ENCODE results near the gene LRRC41. TPM values are rescaled to one million over a fixed set of nuclear protein-coding genes. Genes with fewer than 3 reads are reported as not detected.
A peak's percentile ranks its signal among the peaks of the same experiment; 100 is the strongest.

LRRC41 gene
- total and polyA plus RNA-seq, 2 donors (not counting 1 experiment from before 2014, with no cell fraction given): 55.3 to 89.0 TPM

GRCh38 chr1:46317323-46317722 lies 13.9 kb upstream of the LRRC41 start:
- TF ChIP-seq EZH2 (IDR thresholded peaks at IDR 0.05; ENCODE audit: low read length, missing control alignments) (no peak), CTCF (conservative IDR thresholded peaks at IDR 0.05 in 1 of 2, IDR thresholded peaks at IDR 0.05 in 1 of 2; ENCODE audit: low read depth in 1 of 2, low read length in 2 of 2) (no peak)
- no peaks in the 10 kb centered on the region for H3K27me3 ChIP-seq (ENCODE audit: control insufficient read depth, insufficient read depth, low read length)
- no peaks in the 10 kb centered on the region for H3K9me3 ChIP-seq (ENCODE audit: control insufficient read depth, insufficient read depth, low read depth, low read length)
- H3K4me1 ChIP-seq (ENCODE audit: control insufficient read depth, extremely low read depth, insufficient read depth, low read length): no peaks in the 10 kb centered on the region
- no peak overlapping the region for H3K4me2 ChIP-seq (ENCODE audit: extremely low read depth, insufficient read depth, low read length)
- no peak for DNase-seq (ENCODE audit: low read depth in 2 of 2)
- peaks cover 3% of the 10 kb centered on the region for H3K36me3 ChIP-seq (ENCODE audit: control insufficient read depth, insufficient read depth, low read length)
- H4K20me1 ChIP-seq (ENCODE audit: control insufficient read depth, extremely low read depth, insufficient read depth, low read length): no peaks in the 10 kb centered on the region
- H3K79me2 ChIP-seq (ENCODE audit: control insufficient read depth, insufficient read depth, low read length): no peaks in the 10 kb centered on the region
- H3K9ac ChIP-seq (ENCODE audit: insufficient read depth, low read length): no peak overlapping the region
- H3K4me3 ChIP-seq (replicated peaks in 1 of 4; ENCODE audit: control extremely low read depth in 1 of 4, insufficient read depth in 1 of 4, low read depth in 3 of 4, low read length in 4 of 4): no peak overlapping the region
- no peak overlapping the region for H3K27ac ChIP-seq (ENCODE audit: insufficient read depth, low read length)
- no peak overlapping the region for H2AFZ ChIP-seq (ENCODE audit: low read length)

DNA sequence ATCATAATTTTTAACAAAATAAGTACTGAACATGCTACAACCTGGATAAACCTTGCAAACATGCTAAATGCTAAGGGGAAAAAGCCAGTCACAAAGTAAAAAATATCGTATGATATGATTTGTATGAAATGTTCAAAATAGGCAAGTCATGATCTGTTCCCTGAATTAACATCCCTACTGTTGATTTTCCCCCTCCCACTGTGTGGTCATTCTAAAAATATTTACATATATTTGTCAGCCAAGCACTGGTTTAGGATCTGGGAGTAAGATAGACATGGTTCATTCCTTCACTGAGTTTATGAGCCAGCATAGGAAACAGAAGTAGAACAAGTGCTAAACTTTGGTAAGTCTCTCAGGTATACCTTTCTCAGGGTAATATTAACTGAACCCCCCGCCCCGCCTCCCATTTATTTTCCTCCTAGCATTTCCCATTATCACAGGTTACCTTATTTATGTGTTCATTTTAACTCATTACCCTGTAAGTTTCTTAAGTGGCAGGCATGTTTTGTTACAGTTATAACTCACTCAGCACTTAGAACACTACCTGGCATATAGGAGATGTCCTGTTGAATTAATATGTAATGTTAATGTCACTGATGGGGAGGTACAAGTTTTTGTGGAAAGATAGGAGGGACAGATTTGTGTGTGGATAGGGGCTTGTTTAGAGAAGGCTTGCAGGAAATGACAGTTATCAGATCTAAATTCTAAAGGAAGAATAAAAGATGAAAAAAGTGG lies 12.4 kb upstream of the LRRC41 start:
- Histone ChIP-seq H4K20me1 (ENCODE audit: control insufficient read depth, extremely low read depth, insufficient read depth, low read length) (no peaks in the 10 kb centered on the region), H3K4me2 (ENCODE audit: extremely low read depth, insufficient read depth, low read length) (no peak overlapping the region), H2AFZ (ENCODE audit: low read length) (no peak overlapping the region), H3K36me3 (ENCODE audit: control insufficient read depth, insufficient read depth, low read length) (peaks cover 4% of the 10 kb centered on the region), H3K4me1 (ENCODE audit: control insufficient read depth, extremely low read depth, insufficient read depth, low read length) (no peaks in the 10 kb centered on the region), H3K4me3 (replicated peaks in 1 of 4; ENCODE audit: control extremely low read depth in 1 of 4, insufficient read depth in 1 of 4, low read depth in 3 of 4, low read length in 4 of 4) (no peak overlapping the region), H3K9ac (ENCODE audit: insufficient read depth, low read length) (no peak overlapping the region), H3K9me3 (ENCODE audit: control insufficient read depth, insufficient read depth, low read depth, low read length) (no peaks in the 10 kb centered on the region), H3K27me3 (ENCODE audit: control insufficient read depth, insufficient read depth, low read length) (no peaks in the 10 kb centered on the region), H3K27ac (ENCODE audit: insufficient read depth, low read length) (no peak overlapping the region), H3K79me2 (ENCODE audit: control insufficient read depth, insufficient read depth, low read length) (no peaks in the 10 kb centered on the region)
- TF ChIP-seq EZH2 (IDR thresholded peaks at IDR 0.05; ENCODE audit: low read length, missing control alignments) (no peak), CTCF (conservative IDR thresholded peaks at IDR 0.05 in 1 of 2, IDR thresholded peaks at IDR 0.05 in 1 of 2; ENCODE audit: low read depth in 1 of 2, low read length in 2 of 2) (no peak)
- DNase-seq (ENCODE audit: low read depth in 2 of 2): peak; percentile 24 to 63

DNA sequence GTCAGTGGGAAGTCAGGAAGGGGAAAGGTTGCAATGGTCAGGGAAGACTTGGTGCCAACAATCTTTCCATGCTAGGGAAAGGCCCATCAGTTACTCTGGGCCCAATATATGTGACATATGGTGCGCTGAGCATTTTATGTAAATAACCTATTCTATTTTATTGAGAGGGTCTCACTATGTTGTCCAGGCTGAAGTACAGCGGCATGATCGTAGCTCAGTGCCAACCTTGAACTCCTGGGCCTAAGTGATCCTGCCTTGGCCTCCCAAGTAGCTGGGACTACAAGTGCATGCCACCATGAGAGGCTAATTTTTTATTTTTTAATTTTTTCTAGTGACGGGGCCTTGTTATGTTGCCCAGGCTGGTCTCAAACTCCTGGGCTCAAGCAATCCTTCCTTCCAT lies 6.9 kb upstream of the LRRC41 start:
- Histone ChIP-seq H3K4me2 (ENCODE audit: extremely low read depth, insufficient read depth, low read length) (no peak overlapping the region), H2AFZ (ENCODE audit: low read length) (no peak overlapping the region), H3K79me2 (ENCODE audit: control insufficient read depth, insufficient read depth, low read length) (peaks cover 44% of the 10 kb centered on the region), H3K9me3 (ENCODE audit: control insufficient read depth, insufficient read depth, low read depth, low read length) (no peaks in the 10 kb centered on the region), H3K27ac (ENCODE audit: insufficient read depth, low read length) (no peak overlapping the region), H3K4me1 (ENCODE audit: control insufficient read depth, extremely low read depth, insufficient read depth, low read length) (no peaks in the 10 kb centered on the region), H4K20me1 (ENCODE audit: control insufficient read depth, extremely low read depth, insufficient read depth, low read length) (no peaks in the 10 kb centered on the region), H3K4me3 (replicated peaks in 1 of 4; ENCODE audit: control extremely low read depth in 1 of 4, insufficient read depth in 1 of 4, low read depth in 3 of 4, low read length in 4 of 4) (no peak overlapping the region), H3K27me3 (ENCODE audit: control insufficient read depth, insufficient read depth, low read length) (no peaks in the 10 kb centered on the region), H3K9ac (ENCODE audit: insufficient read depth, low read length) (no peak overlapping the region), H3K36me3 (ENCODE audit: control insufficient read depth, insufficient read depth, low read length) (peaks cover 4% of the 10 kb centered on the region)
- no peak for TF ChIP-seq CTCF (conservative IDR thresholded peaks at IDR 0.05 in 1 of 2, IDR thresholded peaks at IDR 0.05 in 1 of 2; ENCODE audit: low read depth in 1 of 2, low read length in 2 of 2)
- TF ChIP-seq EZH2 (IDR thresholded peaks at IDR 0.05; ENCODE audit: low read length, missing control alignments): no peak
- DNase-seq (ENCODE audit: low read depth in 2 of 2): no peak
